ENCODE results near the gene RPL32. TPM values are rescaled to one million over a fixed set of nuclear protein-coding genes. Genes with fewer than 3 reads are reported as not detected.

The RPL32 gene
- total RNA-seq, 1 donor: 2,127 TPM

- Histone ChIP-seq H3K27me3 (ENCODE audit: insufficient read depth, low read length) (no peaks in the 10 kb centered on the region), H3K4me3 (ENCODE audit: low read length) (peak overlapping the region; percentile 48), H3K4me1 (ENCODE audit: insufficient read depth, low read length) (peaks cover 7% of the 10 kb centered on the region), H3K9me3 (ENCODE audit: low read depth, low read length) (no peaks in the 10 kb centered on the region)
Observed at GRCh38 chr3:12810013-12810780, 31.2 kb downstream of the RPL32 start.

- Histone ChIP-seq H3K27me3 (ENCODE audit: insufficient read depth, low read length) (no peaks in the 10 kb centered on the region), H3K9me3 (ENCODE audit: low read depth, low read length) (no peaks in the 10 kb centered on the region), H3K4me3 (ENCODE audit: low read length) (no peak overlapping the region), H3K4me1 (ENCODE audit: insufficient read depth, low read length) (peaks cover 7% of the 10 kb centered on the region)
Observed at GRCh38 chr3:12809435-12809834, 31.9 kb downstream of the RPL32 start.

DNA sequence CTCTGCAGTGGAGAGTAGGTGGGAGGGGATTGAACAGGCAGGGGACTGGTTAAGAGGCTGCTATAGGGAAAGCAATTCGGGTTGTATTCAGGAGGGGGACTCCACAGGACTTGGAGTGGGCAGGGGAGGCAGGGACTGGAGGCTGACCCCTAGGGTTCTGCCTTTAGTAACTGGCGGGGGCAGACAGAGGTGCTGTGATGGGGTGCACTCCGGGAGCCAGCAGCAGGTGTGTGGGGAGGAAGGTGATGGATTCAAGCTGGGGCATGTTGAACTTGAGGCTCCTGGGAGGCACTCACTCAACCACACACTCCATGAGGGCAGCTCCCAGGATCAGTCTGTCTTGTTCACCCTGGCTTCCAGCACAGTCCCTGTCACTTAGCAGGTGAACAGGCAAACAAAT, 32.4 kb downstream of the RPL32 start:
- Histone ChIP-seq H3K4me1 (ENCODE audit: insufficient read depth, low read length) (peaks cover 7% of the 10 kb centered on the region), H3K27me3 (ENCODE audit: insufficient read depth, low read length) (no peaks in the 10 kb centered on the region), H3K9me3 (ENCODE audit: low read depth, low read length) (no peaks in the 10 kb centered on the region), H3K4me3 (ENCODE audit: low read length) (no peak overlapping the region)

GRCh38 chr3:12808587-12808986, 32.8 kb downstream of the RPL32 start:
- H3K4me3 ChIP-seq (ENCODE audit: low read length): no peak overlapping the region
- H3K9me3 ChIP-seq (ENCODE audit: low read depth, low read length): no peaks in the 10 kb centered on the region
- peaks cover 7% of the 10 kb centered on the region for H3K4me1 ChIP-seq (ENCODE audit: insufficient read depth, low read length)
- no peaks in the 10 kb centered on the region for H3K27me3 ChIP-seq (ENCODE audit: insufficient read depth, low read length)

GRCh38 chr3:12807601-12808359, 33.6 kb downstream of the RPL32 start:
- no peak overlapping the region for H3K4me3 ChIP-seq (ENCODE audit: low read length)
- no peaks in the 10 kb centered on the region for H3K9me3 ChIP-seq (ENCODE audit: low read depth, low read length)
- H3K27me3 ChIP-seq (ENCODE audit: insufficient read depth, low read length): no peaks in the 10 kb centered on the region
- peaks cover 7% of the 10 kb centered on the region for H3K4me1 ChIP-seq (ENCODE audit: insufficient read depth, low read length)

- H3K4me1 ChIP-seq (ENCODE audit: insufficient read depth, low read length): peaks cover 7% of the 10 kb centered on the region
Observed at GRCh38 chr3:12807066-12807465, 34.3 kb downstream of the RPL32 start.

DNA sequence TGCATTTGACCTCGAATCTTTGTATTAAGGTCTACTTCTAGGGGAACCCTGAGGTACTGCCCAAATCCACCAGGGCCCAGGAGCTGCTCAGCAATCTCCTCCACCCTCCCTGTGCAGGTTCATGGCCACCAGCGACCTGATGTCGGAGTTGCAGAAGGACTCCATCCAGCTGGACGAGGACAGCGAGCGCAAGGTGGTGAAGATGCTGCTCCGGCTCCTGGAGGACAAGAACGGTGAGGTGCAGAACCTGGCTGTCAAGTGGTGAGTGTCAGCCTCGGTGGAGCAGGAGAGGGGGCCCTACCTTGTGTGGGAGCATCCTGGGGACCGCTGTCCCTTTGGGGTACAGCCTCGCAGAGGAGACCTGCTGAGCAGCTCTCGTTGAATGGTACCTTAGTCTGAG, 38.0 kb downstream of the RPL32 start:
- Histone ChIP-seq H3K4me3 (ENCODE audit: low read length) (no peak overlapping the region), H3K4me1 (ENCODE audit: insufficient read depth, low read length) (no peaks in the 10 kb centered on the region), H3K9me3 (ENCODE audit: low read depth, low read length) (no peaks in the 10 kb centered on the region), H3K27me3 (ENCODE audit: insufficient read depth, low read length) (no peaks in the 10 kb centered on the region)

More at GRCh38 chr3:12807066-12807465, 34.3 kb downstream of the RPL32 start:
- H3K9me3 ChIP-seq (ENCODE audit: low read depth, low read length): no peaks in the 10 kb centered on the region
- no peak overlapping the region for H3K4me3 ChIP-seq (ENCODE audit: low read length)
- H3K27me3 ChIP-seq (ENCODE audit: insufficient read depth, low read length): no peaks in the 10 kb centered on the region

DNA sequence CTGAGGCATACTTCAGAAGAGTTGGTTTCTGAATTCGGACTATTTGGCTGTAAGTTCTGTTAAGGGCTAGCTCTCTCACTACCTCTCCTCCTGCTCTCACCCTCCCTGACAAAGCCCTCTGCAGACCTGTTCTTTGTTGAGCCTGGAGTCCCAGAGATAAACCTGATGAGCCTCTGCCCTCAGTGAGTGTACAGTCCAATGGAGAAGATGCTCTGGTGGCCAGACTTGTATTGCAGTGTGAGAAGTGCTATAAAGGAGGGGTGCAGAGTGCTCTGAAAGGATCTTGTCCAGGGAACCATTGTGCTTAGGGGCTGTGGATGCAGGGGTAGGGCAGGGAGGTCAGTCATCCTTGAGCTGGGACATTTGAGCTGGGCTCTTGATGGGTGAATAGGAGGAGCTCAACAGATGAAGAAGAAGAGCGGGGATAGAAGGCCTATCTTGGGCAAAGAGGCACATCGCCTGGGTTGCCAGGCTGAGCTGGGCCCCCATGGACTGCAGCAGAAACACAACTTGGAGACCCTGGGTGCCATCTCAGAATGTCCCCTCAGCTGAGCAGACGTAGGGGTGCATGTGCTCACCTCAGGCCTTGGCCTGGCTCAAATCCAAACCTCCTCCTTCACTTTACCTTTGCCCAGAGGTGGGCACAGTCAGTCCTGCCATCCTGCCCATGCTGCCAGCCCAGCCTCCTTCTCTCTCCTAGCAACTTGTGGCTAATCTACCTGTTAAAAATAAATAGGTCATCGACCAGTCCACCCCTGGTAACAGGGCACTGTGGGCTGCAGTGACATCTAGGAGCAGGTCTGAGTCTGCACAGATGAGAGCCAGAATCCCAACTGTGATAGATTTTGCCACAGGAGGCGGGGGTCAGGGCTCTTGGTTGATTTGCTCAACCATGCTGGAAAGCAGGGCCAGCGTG, 41.6 kb downstream of the RPL32 start:
- Histone ChIP-seq H3K9me3 (ENCODE audit: low read depth, low read length) (no peaks in the 10 kb centered on the region), H3K4me1 (ENCODE audit: insufficient read depth, low read length) (peaks cover 11% of the 10 kb centered on the region), H3K27me3 (ENCODE audit: insufficient read depth, low read length) (peaks cover 7% of the 10 kb centered on the region), H3K4me3 (ENCODE audit: low read length) (no peak overlapping the region)

GRCh38 chr3:12798559-12799179, 42.7 kb downstream of the RPL32 start:
- H3K9me3 ChIP-seq (ENCODE audit: low read depth, low read length): no peaks in the 10 kb centered on the region
- peaks cover 11% of the 10 kb centered on the region for H3K4me1 ChIP-seq (ENCODE audit: insufficient read depth, low read length)
- H3K27me3 ChIP-seq (ENCODE audit: insufficient read depth, low read length): peaks cover 7% of the 10 kb centered on the region
- no peak overlapping the region for H3K4me3 ChIP-seq (ENCODE audit: low read length)

DNA sequence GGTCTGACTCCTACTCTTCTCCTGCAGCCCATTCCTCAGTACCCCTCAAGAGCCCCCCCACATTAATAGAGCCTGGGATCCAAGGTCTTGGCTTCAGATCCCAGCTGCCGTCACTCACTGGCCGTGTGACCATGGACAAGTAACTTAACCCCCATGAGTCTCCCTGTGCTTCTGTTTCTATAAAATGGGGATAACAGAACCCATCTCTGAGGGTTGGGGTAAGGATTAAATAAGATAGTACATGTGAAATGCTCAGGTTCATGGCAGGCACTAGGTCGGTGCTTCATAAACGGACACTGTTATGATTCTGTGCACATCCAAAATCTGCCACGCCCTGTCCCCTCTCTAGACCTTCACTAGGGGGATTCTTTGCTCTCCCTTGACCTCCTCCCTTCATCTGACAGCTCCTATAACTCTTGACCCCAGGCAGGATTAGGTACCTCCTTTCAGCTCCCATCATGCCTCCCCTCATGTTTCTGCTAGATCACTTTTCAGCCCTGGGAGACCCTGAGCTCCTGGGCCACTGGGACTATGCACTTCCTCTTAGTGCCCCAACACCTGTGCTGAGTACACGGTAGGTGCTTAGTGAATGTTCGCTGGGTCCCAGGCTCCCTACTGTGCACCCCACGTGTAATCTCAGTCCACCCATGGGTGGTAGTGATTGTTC, 43.3 kb downstream of the RPL32 start:
- Histone ChIP-seq H3K4me1 (ENCODE audit: insufficient read depth, low read length) (peaks cover 11% of the 10 kb centered on the region), H3K4me3 (ENCODE audit: low read length) (no peak overlapping the region), H3K9me3 (ENCODE audit: low read depth, low read length) (no peaks in the 10 kb centered on the region), H3K27me3 (ENCODE audit: insufficient read depth, low read length) (peaks cover 7% of the 10 kb centered on the region)

- Histone ChIP-seq H3K4me3 (ENCODE audit: low read length) (no peak overlapping the region), H3K9me3 (ENCODE audit: low read depth, low read length) (no peaks in the 10 kb centered on the region), H3K4me1 (ENCODE audit: insufficient read depth, low read length) (peaks cover 11% of the 10 kb centered on the region), H3K27me3 (ENCODE audit: insufficient read depth, low read length) (peaks cover 7% of the 10 kb centered on the region)
Observed at GRCh38 chr3:12797124-12797891, 44.1 kb downstream of the RPL32 start.

DNA sequence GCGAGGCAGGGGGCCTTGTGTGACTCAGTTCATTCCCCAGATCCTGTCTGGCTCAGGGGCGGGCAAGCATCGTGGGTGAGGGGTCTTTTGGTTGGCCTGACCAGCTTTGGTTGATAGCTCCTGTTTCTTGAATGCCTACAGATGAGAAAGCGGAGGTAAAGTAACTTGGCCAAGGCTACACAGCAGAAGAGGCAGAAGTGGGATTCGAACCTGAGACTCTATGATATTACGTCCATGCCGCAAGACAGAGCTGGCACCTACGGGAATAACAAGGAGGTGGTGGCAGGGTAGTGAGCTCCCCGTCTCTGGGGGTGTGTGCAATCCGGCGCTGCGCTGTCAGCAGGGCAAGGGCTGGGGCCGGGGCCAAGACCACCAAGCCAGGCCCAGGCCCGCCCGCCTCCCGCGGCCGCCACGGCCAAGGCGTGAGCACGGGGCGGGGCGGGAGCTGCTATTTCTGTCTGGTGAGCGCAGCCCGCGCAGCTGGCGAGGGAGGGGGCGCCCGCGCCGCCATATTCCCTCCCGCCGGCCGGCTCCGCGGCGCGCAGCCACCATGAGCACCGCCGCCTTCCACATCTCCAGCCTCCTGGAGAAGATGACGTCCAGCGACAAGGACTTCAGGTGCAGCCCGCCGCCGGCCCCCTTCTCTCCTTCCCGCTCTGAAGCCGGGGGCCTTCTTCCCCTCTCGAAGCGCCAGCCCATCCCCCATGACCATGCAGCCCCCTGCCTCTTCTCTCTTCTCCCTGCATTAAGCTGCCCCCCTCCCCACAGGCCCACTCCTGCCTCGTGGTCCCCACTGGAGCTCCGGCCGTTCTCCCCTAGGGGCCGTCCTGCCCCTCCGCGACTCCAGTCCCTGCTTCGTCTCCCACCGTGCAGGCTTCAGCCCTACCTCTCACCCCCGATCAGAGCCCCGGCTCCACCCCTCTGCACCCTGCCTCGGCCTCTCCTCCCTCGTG, 44.9 kb downstream of the RPL32 start, which contains the start of gene CAND2:
CAND2 (plus strand) TSS at position 510 of the 953 bp plus-strand sequence; CDS start at position 551, 41 bp downstream.
- Histone ChIP-seq H3K4me3 (ENCODE audit: low read length) (peak within 1 kb of the TSS; percentile 32), H3K9me3 (ENCODE audit: low read depth, low read length) (no peaks in the 10 kb centered on the region), H3K27me3 (ENCODE audit: insufficient read depth, low read length) (peaks cover 7% of the 10 kb centered on the region), H3K4me1 (ENCODE audit: insufficient read depth, low read length) (peaks cover 11% of the 10 kb centered on the region)

Measured in mononuclear cell (primary cell).